Regular cardiac myocyte (primary cell): ENCODE measurements around the gene CLPSL1. TPM values are rescaled to one million over a fixed set of nuclear protein-coding genes. Genes with fewer than 3 reads are reported as not detected.

ENCODE experiments used
- total RNA-seq: library from RNA; depleted of rRNA; stranded (reverse); fragments of >200 nt; gene quantifications from 2 replicates; pipeline ENCODE4 v1.2.3, GENCODE V29; 2014

The CLPSL1 gene
- total RNA-seq: not detected in 2 replicates

GRCh38 chr6:35780719-35781118 is at the start of gene CLPSL1:
Gene CLPSL1, plus strand, starts transcription at chr6:35781019. Its CDS starts 92 bp downstream, at chr6:35781111.

GRCh38 chr6:35736982-35737412 is 43.8 kb upstream of the CLPSL1 start, which contains the start of gene ARMC12:
Gene ARMC12, plus strand, starts transcription at chr6:35737032. Its CDS starts 77 bp downstream, at chr6:35737109.

GRCh38 chr6:35776364-35777215 is 4.2 kb upstream of the CLPSL1 start, which contains the start of gene CLPSL2:
Gene CLPSL2, plus strand, starts transcription at chr6:35776598. Its CDS starts 21 bp downstream, at chr6:35776619.

GRCh38 chr6:35804996-35805736 is 24.3 kb downstream of the CLPSL1 start, which contains the start of gene LHFPL5:
Gene LHFPL5, plus strand, starts transcription at chr6:35805352. Its CDS starts 319 bp downstream, at chr6:35805671.

Other genes starting within 250 kb of the CLPSL1 start
- gene FKBP5, start 92.1 kb upstream of the CLPSL1 start, total RNA-seq: 3.9 and 23.0 TPM in 2 replicates
- gene ARMC12, start 44.0 kb upstream of the CLPSL1 start, total RNA-seq: under 0.01 and 0.28 TPM in 2 replicates
- gene CLPSL2, start 4.4 kb upstream of the CLPSL1 start, total RNA-seq: not detected in 2 replicates
- not detected in 2 replicates for gene CLPS, start 16.3 kb downstream of the CLPSL1 start, total RNA-seq
- not detected in 2 replicates for gene LHFPL5, start 24.3 kb downstream of the CLPSL1 start, total RNA-seq
- gene SRPK1, start 140.1 kb downstream of the CLPSL1 start, total RNA-seq: 57.5 and 95.7 TPM in 2 replicates
- not detected in 2 replicates for gene SLC26A8, start 243.6 kb downstream of the CLPSL1 start, total RNA-seq
- gene MAPK14, start 246.8 kb downstream of the CLPSL1 start, total RNA-seq: 54.7 and 56.0 TPM in 2 replicates